H9 (cell line): ENCODE data around the gene FRK. TPM values are rescaled to one million over a fixed set of nuclear protein-coding genes. Genes with fewer than 3 reads are reported as not detected.

Experiments used
- DNase-seq: peaks from one replicate; pipeline ENCODE4 v3.0.0-alpha.2; 2017
- H2AFZ ChIP-seq: one replicate; pipeline ENCODE4 v1.6.1; 2013; ENCODE audit warnings: mild to moderate bottlenecking, low read length, control low read depth, moderate library complexity
- H2AK5ac ChIP-seq: 2 replicates; pipeline ENCODE4 v1.6.1; 2013; ENCODE audit warnings: low read length, control low read depth, mixed read lengths; ENCODE audit not compliant: insufficient read length
- H2BK120ac ChIP-seq: one replicate; pipeline ENCODE4 v1.6.1; 2013; ENCODE audit warnings: low read depth, mild to moderate bottlenecking, low read length, control low read depth, inconsistent platforms; ENCODE audit not compliant: poor library complexity, severe bottlenecking
- H2BK12ac ChIP-seq: 2 replicates; pipeline ENCODE4 v1.6.1; 2013; ENCODE audit warnings: low read length, control low read depth, mixed read lengths, low read depth; ENCODE audit not compliant: insufficient read length
- H2BK15ac ChIP-seq: 2 replicates; pipeline ENCODE4 v1.6.1; 2013; ENCODE audit warnings: low read depth, low read length, control low read depth
- H2BK20ac ChIP-seq: one replicate; pipeline ENCODE4 v1.6.1; 2013; ENCODE audit warnings: low read depth, mild to moderate bottlenecking, low read length, control low read depth, inconsistent platforms; ENCODE audit not compliant: poor library complexity, severe bottlenecking
- H2BK5ac ChIP-seq: 2 replicates; pipeline ENCODE4 v1.6.1; 2013; ENCODE audit warnings: low read length, control low read depth, mixed read lengths; ENCODE audit not compliant: insufficient read length
- H3K14ac ChIP-seq: 2 replicates; pipeline ENCODE4 v1.6.1; 2013; ENCODE audit warnings: low read length, control low read depth; ENCODE audit not compliant: insufficient read depth
- H3K18ac ChIP-seq: 2 replicates; pipeline ENCODE4 v1.6.1; 2013; ENCODE audit warnings: low read depth, mild to moderate bottlenecking, mixed read lengths, low read length, control low read depth; ENCODE audit not compliant: insufficient read length
- H3K23ac ChIP-seq: 2 replicates; pipeline ENCODE4 v1.6.1; 2013; ENCODE audit warnings: low read length, control low read depth, mixed read lengths, low read depth; ENCODE audit not compliant: insufficient read length
- H3K23me2 ChIP-seq: 2 replicates; pipeline ENCODE4 v1.6.1; 2013; ENCODE audit warnings: low read depth, mild to moderate bottlenecking, mixed read lengths, low read length, control low read depth; ENCODE audit not compliant: insufficient read length, poor library complexity, severe bottlenecking
- H3K27ac ChIP-seq: 2 replicates; pipeline ENCODE4 v1.5.1; 2013; ENCODE audit warnings: low read length, control low read depth, mixed read lengths, low read depth; ENCODE audit not compliant: insufficient read length
- H3K27me3 ChIP-seq: 2 replicates; pipeline ENCODE4 v1.6.1; 2013; ENCODE audit warnings: low read length, control low read depth, inconsistent platforms; ENCODE audit not compliant: insufficient read depth
- H3K4ac ChIP-seq: 2 replicates; pipeline ENCODE4 v1.6.1; 2013; ENCODE audit warnings: low read depth, mild to moderate bottlenecking, control low read depth, inconsistent platforms, low read length, moderate library complexity
- H3K4me1 ChIP-seq: 2 replicates; pipeline ENCODE4 v1.6.1; 2013; ENCODE audit warnings: low read length, control low read depth, inconsistent platforms; ENCODE audit not compliant: insufficient read depth
- H3K4me2 ChIP-seq: 2 replicates; pipeline ENCODE4 v1.6.1; 2013; ENCODE audit warnings: low read length, control low read depth, mixed read lengths; ENCODE audit not compliant: insufficient read length, insufficient read depth
- H3K56ac ChIP-seq: 2 replicates; pipeline ENCODE4 v1.6.1; 2013; ENCODE audit warnings: low read depth, mild to moderate bottlenecking, mixed read lengths, low read length, control low read depth; ENCODE audit not compliant: insufficient read length
- H3K79me1 ChIP-seq: 2 replicates; pipeline ENCODE4 v1.6.1; 2013; ENCODE audit warnings: low read depth, mild to moderate bottlenecking, moderate library complexity, low read length, control low read depth, inconsistent platforms; ENCODE audit not compliant: insufficient read depth, poor library complexity, severe bottlenecking
- H3K79me2 ChIP-seq: 2 replicates; pipeline ENCODE4 v1.6.1; 2013; ENCODE audit warnings: low read length, control low read depth, inconsistent platforms; ENCODE audit not compliant: insufficient read depth
- H3K9ac ChIP-seq: 2 replicates; pipeline ENCODE4 v1.6.1; 2013; ENCODE audit warnings: low read length, control low read depth, mixed read lengths; ENCODE audit not compliant: insufficient read length; ENCODE audit errors: extremely low read depth
- H3K9me3 ChIP-seq: one replicate; pipeline ENCODE4 v1.6.1; 2013; ENCODE audit warnings: low read depth, low read length, inconsistent platforms; ENCODE audit not compliant: control insufficient read depth
- H3T11ph ChIP-seq: one replicate; pipeline ENCODE4 v1.6.1; 2013; ENCODE audit warnings: mild to moderate bottlenecking, low read length, control low read depth, inconsistent platforms
- H4K20me1 ChIP-seq: one replicate; pipeline ENCODE4 v1.6.1; 2013; ENCODE audit not compliant: control insufficient read depth, insufficient read length, insufficient read depth
- H4K5ac ChIP-seq: 2 replicates; pipeline ENCODE4 v1.6.1; 2013; ENCODE audit warnings: low read depth, mild to moderate bottlenecking, mixed read lengths, low read length, control low read depth; ENCODE audit not compliant: insufficient read length
- H4K8ac ChIP-seq: replicated peaks from 2 replicates; pipeline ENCODE4 v1.6.1; 2013; ENCODE audit warnings: low read length, control low read depth, mixed read lengths, low read depth; ENCODE audit not compliant: insufficient read length
- H4K91ac ChIP-seq: 2 replicates; pipeline ENCODE4 v1.6.1; 2013; ENCODE audit warnings: low read depth, mild to moderate bottlenecking, moderate library complexity, mixed read lengths, low read length, control low read depth; ENCODE audit not compliant: insufficient read length
- H3K27ac Mint-ChIP-seq, 3 experiments: 2 replicates in 2 of 3; 3 replicates in 1 of 3; pipeline ENCODE4 v1.8.0; 2020 to 2021; ENCODE audit warnings: mixed read lengths in 3 of 3, mild to moderate bottlenecking in 1 of 3, moderate library complexity in 1 of 3
- H3K27me3 Mint-ChIP-seq: 2 replicates; pipeline ENCODE4 v1.8.0; 2021; ENCODE audit warnings: low read depth, mild to moderate bottlenecking, moderate library complexity, mixed read lengths
- H3K36me3 Mint-ChIP-seq, 3 experiments: 2 replicates in 2 of 3; 3 replicates in 1 of 3; pipeline ENCODE4 v1.8.0; 2020 to 2021; ENCODE audit warnings: low read depth in 3 of 3, mixed read lengths in 3 of 3; ENCODE audit not compliant: insufficient read depth in 1 of 3
- H3K4me1 Mint-ChIP-seq, 2 experiments: 2 replicates each; pipeline ENCODE4 v1.8.0; 2020; ENCODE audit warnings: mixed read lengths in 2 of 2
- H3K4me3 Mint-ChIP-seq, 2 experiments: 2 replicates in 1 of 2; 3 replicates in 1 of 2; pipeline ENCODE4 v1.8.0; 2020 to 2021; ENCODE audit warnings: mild to moderate bottlenecking in 2 of 2, mixed read lengths in 2 of 2, moderate library complexity in 1 of 2
- H3K9me3 Mint-ChIP-seq, 2 experiments: 2 replicates in 1 of 2; 3 replicates in 1 of 2; pipeline ENCODE4 v1.8.0; 2020; ENCODE audit warnings: mild to moderate bottlenecking in 2 of 2, mixed read lengths in 2 of 2, moderate library complexity in 1 of 2
- CTCF ChIP-seq: fragments of 200-600 bp; sonication (generic); conservative IDR thresholded peaks from 3 replicates; pipeline ENCODE4 v1.8.0; 2021; ENCODE audit warnings: antibody characterized with exemption, mild to moderate bottlenecking
- WGBS: extraction: QIAGEN DNeasy Blood & Tissue Kit; methylation state at CpG from one replicate; pipeline ENCODE4 v1.1.7; 2013; ENCODE audit warnings: missing lambda C conversion rate, low lambda C conversion rate, mixed read lengths; ENCODE audit not compliant: insufficient read length; ENCODE audit errors: extremely low coverage; 5-methylcytosine and 5-hydroxymethylcytosine counted together
- total RNA-seq: library from RNA; stranded (reverse); gene quantifications from 2 replicates; pipeline ENCODE4 v1.2.1, GENCODE V29; 2021

FRK gene
- total RNA-seq, 1 experiment from 2014 or later: 0.15 TPM

DNA sequence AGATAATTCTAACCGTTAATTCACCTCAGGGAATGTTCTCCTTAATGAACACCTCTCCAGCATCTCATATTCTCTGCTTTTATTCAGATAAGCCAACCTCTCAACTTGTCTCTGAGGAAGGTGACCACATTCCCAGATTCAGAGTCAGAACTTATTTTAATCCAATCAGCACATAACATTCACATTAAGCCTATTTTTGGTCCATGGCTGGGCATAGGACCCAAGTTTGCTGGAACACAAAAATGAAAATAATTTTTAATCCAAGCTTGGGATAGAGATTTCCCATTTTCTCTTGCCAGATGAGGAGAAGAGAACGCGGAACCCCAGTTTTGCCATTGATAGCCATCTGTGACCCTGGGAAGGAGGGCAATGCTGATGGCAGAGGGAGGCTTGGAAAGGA is 126.5 kb downstream of the FRK start:
- Histone ChIP-seq H3K4me1 (no peaks in the 10 kb centered on the region), H3K23me2 (no peaks in the 10 kb centered on the region), H2BK15ac (no peak overlapping the region), H4K8ac (no peak overlapping the region), H3K14ac (no peak overlapping the region), H2AFZ (no peak overlapping the region), H2AK5ac (no peak overlapping the region), H2BK5ac (no peak overlapping the region), H2BK20ac (no peak overlapping the region), H3K79me2 (no peaks in the 10 kb centered on the region), H3K4me2 (no peak overlapping the region), H3K56ac (no peak overlapping the region), H3T11ph (no peak overlapping the region), H3K9me3 (no peaks in the 10 kb centered on the region), H3K23ac (no peak overlapping the region), H3K79me1 (no peaks in the 10 kb centered on the region), H3K27me3 (no peaks in the 10 kb centered on the region), H3K18ac (no peak overlapping the region), H4K5ac (no peak overlapping the region), H4K20me1 (no peaks in the 10 kb centered on the region), H2BK120ac (no peak overlapping the region), H4K91ac (no peak overlapping the region), H3K9ac (no peak overlapping the region), H2BK12ac (no peak overlapping the region), H3K4ac (no peak overlapping the region), H3K27ac (no peak overlapping the region)
- Mint-ChIP-seq H3K4me3 (no peak overlapping the region), H3K4me1 (peaks cover 2 to 4% of the 10 kb centered on the region in 2 experiments; a peak in 1 of 4 replicates), H3K27ac (no peak overlapping the region), H3K27me3 (no peaks in the 10 kb centered on the region), H3K36me3 (no peaks in the 10 kb centered on the region), H3K9me3 (no peaks in the 10 kb centered on the region)
- WGBS: no CpG with 5 or more reads among the region's 3 CpGs
- no peak for TF ChIP-seq CTCF
- no peak for DNase-seq
